Measurements from ENCODE around the gene BIRC5.
"Not testable (repeated sequence)": the region's sequence is repeated elsewhere in the genome, so short reads cannot be mapped to it uniquely, and the experiment has no call there.

Gene BIRC5

DNA sequence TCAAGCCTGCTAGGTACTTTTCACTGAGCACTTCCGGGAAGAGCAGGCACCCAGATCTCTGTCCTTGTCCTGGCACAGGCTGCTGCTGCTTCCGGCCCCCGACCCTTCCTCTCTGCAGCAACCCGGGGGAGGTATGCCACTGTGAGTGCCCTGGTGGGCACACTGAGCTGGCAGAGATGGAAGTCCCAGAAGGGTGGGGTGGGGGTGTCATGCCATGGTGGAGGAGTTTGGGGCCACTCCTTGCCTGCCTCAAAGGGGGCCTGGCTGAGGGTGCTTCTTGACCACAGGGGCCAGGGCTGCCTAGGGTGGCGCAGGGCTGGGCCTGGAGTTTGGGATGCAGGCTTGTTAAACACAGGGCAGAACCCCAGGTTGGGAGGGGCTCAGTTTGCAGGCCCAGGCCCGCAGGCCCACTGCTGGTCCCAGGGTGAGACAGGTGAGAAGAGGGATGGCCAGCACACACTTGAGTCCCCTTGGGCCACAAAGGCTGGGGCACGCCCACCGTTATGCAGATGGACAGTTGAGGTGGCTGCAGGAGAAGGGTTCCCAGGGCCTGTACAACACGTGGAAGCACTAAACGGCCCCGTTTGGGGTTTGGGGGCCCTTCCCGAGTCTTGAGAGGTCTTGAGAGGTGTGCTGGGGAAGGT lies 26.1 kb downstream of the BIRC5 start:
- no peak for DNase-seq (ENCODE audit: low read depth in 2 of 2)

DNA sequence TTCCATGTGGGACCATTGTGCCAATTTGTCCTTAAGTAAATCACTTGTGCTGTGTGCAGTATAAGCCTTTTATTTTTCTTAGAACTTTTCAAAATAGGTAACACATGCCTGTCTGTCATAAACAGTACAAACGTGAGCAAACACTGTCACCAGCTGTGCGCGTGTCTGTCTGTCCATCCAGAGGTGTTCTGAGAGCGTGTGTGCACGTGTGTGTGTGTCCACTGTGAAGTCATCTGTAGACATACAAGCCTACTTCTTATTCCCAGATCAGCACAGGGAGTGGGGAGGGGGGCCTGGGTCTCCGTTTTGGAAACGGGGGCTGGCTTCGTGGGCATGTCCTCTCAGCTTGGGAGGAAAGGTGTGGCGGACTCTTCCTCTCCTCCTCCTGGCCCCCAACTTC lies 26.8 kb downstream of the BIRC5 start:
- DNase-seq (ENCODE audit: low read depth in 2 of 2): no peak

DNA sequence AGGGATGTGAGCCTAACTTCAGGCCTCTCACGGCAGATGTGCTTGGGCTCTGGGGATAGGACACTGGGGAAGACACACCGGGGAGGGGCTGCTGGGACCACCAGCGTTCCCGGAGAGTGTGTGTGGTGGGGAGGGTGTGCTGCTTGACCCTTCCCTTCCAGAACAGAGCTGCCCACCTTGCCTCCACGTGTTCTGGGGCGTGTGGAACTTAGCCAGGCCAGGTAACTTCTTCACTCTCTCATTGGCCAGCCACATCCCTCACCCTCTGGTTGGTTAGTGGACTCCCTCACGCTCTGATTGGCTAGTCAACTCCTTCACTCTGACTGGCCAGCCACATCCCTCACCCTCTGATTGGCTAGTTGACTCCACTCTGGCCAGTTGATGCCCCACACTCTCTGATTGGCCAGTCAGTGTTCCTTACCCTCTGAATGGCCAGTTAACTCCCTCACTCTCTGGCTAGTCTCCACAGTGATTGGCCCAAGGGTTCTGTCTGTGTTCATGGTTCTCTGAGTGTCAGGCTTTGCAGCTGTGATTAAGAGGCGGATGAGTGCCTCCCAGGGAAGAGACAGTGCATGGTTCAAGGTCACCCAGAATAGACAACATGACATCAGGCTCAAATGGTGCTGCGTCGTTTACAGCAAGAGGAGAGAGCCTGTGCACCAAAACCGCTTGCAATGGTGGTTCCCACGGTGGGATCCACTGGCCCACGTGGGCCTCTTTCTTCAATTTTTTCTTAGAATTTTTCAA lies 27.4 kb downstream of the BIRC5 start:
- DNase-seq (ENCODE audit: low read depth in 2 of 2): no peak

DNA sequence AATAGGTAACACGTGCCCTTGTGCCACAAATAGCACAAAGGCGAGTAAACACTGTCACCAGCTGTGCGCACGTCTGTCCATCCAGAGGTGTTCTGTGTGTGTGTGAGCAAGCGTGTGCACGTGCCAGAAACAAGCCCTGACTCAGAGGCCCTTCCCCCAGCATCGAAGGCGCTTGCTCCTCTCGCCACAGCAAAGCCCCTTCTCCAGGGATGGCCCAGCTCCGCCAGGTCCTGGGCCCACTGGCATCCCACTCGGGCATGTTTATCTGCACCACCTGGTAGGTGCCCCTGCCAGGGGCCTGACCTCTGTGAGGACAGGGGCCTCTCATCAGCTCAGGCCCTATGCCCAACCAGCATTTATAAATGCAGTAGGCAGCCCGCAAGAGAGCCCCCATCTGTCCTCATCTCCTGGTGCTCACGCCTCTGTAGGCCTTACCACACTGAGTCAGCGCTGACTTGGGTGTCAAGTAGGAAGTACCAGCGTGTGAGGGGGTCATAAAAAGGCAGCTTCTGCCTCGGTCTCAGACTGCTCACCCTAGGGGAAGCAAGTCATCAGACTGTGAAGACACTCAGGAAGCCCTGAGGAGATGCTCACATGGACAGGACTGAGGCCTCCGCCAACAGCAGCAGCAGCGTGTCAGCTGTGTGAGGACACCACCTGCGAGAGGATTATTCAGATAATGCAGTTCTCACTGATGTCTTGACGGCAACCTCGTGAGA lies 28.1 kb downstream of the BIRC5 start:
- DNase-seq (ENCODE audit: low read depth in 2 of 2): no peak

DNA sequence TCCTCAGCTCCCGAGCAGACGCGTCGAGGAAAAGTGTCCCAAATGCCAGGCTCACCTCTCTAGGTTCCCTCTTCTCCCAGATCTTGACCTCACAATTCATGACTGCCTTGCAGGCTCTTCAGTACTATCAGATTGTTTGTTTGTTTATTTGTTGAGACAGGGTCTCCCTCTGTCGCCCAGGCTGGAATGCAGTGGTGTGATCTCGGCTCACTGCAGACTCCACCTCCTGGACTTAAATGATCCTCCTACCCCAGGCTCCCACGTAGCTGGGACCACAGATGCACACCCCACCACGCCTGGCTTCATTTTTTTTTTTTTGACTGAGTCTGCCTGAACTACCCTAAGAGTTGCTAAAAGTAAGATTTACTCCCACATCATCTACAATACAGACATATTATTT lies 33.3 kb downstream of the BIRC5 start:
- no peak for DNase-seq (ENCODE audit: low read depth in 2 of 2)

DNA sequence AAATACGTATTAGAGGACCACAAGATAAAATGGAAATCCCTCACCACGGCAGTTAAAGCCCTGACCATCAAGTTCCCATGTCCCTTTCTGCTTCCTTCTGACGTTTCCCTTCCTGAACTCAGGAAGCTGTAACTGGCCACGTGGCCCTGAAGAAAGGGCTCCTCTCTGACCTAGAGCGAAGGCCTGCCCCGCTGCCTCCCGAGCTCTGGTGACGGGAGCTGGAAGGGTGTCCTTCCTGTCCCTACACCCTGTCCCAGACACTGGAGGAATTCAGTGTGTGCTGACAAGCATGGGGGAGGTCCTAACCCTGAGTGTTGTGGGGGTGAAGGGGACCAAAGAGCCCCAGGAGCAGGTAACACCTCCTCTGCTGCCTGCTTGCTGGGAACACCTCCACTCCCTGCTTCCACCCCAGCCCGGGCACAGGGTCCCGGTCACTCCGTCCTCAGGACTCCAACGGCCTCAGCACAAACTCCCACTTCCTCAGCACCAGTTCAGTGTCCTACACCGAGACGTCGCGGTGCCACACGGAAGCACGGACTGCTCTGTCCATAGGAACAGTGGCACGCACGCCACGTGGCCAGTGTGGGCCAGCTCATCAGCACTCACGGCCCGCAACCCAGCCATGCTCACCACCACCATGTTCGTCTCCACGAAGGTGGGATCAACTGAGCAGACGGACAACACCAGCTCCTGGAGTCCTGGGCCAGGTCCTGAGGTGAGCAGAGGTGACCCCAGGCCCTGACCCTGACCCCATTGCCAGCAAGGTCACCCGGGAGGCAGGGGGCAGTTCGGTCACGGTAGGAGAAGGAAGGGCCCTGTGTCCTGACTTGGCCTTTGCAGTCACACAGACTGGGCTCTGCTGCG lies 34.2 kb downstream of the BIRC5 start:
- no peak for DNase-seq (ENCODE audit: low read depth in 2 of 2)

DNA sequence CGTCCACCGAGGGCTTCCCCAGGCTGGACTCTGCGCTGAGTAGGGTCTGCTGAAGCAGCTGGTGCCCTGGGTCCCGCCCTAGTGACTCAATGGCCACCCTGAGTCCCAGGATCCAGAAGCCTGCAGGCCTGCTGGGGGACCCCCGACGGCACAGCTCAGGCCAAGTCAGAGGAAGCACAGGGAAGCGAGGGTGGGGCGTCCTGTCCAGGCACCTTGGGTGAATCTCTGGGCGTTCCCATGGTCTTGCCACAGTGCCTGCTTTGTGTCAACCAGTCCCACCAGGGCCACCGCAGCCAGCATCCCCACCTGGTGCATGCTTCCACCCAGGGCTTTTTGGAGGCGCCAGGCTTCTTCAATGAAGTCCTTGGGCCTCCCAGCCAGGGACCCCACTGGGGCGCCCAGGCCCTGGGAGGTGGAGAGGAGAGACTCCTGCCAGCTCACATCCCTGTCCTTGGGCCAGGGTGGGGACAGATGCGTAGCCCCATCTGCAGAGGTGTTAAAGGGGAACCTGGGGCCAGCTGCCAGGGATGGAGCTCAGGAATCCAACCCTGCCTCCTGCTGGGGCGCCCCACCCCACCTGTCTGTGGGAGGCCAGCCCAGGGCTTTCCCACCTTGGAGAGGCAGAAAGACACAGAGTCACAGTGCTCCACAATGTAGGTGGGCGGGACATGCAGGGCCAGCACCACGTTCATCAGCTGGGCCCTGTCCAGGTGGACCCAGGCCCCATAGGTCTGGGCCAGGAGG lies 35.2 kb downstream of the BIRC5 start:
- no peak for DNase-seq (ENCODE audit: low read depth in 2 of 2)

DNA sequence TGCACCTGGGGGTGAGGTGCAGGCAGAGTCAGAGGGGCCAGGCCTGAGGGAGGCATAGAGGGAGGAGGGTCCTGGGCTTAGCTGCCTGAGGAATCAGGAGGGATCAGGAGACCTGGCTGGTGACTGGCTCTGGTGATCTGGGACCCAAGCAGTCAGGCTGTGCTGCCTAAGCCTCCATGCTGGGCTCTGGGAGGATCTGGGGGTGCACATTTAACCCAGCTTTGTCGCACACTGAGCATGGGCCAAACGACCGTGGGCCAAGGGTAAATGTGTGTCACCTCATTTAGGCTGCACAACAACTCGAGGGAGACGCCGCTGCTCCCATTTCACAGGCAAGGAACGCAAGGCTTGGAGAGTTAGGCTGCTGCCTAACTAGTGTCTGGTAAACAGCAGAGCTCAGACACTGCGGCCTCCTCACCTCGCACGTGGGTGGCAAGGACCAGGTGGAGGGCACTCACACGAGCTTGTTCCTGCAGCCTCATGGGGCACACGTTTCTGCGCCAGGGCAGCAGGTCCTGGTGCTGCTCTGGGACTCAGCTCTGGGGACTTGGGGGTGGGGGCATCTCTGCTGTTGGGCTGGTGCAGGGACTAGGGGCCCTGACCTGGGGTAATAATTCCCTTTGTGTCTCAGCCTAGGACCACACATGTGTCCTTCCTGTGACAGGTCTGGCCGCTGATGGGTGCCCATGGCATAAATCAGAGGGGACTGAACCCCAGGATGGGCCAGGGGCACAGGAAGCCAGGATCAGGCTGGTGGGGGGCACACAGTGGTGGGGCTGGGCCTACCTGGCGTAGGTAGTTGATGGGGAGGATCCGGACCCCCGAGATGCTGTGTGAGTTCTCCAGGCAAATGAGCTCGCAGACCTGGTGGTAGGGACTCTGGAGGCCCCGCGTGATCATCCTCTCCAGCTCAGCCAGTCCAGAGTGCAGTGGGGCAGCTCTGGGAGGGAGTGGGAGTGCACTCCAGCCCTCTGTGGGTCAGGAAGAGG lies 36.1 kb downstream of the BIRC5 start:
- no peak for DNase-seq (ENCODE audit: low read depth in 2 of 2)

DNA sequence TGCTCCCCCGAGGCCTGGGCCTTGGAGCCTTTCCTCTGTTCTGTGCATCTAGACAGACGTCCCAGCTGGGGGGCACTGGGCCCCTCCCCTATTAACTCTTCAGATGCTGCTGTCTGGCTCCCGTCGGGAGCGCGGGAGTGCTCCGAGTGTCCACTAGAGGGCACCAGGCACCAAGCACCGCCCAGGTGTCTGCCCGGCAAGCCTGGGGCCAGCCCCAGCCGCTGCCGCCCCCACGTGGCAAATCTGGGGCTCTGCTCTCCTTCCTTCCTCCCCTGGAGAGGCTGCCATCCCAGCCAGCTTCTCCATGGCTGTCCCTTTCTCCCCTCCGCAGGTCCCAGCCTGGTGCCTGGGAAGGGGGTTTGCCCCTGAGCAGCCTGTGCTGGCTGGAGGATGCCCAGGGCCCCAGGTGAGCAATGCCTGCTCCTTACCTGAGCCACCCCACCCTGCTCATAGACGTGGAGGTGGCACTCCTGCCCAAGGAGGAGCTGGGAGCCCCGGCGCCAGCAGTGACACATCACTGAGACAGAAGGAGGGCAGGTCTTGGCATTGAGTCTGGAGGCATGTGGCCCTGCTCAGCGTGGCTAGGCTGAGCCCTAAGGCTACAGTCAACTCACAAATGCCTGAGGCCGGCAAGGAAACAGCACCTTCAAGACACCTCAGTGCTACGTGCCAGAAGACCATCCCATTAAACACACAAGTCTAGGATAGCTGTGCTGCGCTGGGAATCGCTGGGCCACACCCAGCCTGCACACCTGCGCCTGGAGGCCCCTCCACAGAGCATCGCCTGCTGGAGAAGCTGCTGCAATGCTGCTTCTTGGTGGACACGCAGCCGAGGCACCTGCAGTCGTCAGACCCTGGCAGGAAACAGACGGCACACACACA lies 37.1 kb downstream of the BIRC5 start:
- peak; percentile 82 to 86 for DNase-seq (ENCODE audit: low read depth in 2 of 2)

DNA sequence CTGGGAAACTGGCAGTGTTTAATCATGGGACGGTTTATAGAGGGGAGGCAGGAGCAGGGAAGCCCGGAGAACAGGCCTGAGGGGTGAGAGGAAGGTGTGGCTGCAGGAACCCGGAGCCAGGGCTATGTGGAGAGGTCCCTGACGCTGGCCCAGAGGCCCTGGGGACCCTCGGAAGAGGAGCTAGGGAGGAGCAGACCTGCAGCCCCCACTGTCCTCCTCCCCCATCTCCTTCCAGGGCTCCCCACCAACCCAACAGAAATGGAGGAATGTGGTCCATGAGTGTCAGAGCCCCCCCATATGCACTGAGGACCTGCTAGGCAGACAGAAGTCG lies 37.7 kb downstream of the BIRC5 start:
- DNase-seq (ENCODE audit: low read depth in 2 of 2): no peak

DNA sequence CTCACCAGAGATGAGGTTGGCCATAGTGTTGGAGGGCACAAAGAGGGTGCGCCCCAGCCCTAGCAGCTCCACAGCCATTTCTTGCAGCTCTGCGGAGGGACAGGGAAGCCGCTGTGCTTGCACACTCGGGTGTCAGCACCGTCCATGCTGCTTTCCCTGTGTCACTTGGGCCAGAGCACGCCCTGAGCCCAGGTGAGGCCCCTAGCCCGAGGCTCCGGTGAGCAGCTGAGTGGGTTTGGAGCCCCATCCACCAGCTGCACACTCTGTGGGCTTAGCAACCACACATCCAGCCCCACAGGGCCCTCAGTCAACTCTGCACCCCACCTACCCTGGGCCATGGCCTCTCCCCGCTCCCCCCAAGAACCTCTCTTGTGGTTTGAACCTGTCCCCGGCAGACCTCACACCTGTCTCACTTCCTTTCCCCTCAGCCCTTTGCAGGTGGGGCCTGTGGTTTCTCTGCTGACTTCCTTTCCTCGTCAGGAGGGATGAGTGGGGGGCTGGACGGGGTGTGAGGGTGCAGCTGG lies 38.1 kb downstream of the BIRC5 start:
- no peak for DNase-seq (ENCODE audit: low read depth in 2 of 2)

DNA sequence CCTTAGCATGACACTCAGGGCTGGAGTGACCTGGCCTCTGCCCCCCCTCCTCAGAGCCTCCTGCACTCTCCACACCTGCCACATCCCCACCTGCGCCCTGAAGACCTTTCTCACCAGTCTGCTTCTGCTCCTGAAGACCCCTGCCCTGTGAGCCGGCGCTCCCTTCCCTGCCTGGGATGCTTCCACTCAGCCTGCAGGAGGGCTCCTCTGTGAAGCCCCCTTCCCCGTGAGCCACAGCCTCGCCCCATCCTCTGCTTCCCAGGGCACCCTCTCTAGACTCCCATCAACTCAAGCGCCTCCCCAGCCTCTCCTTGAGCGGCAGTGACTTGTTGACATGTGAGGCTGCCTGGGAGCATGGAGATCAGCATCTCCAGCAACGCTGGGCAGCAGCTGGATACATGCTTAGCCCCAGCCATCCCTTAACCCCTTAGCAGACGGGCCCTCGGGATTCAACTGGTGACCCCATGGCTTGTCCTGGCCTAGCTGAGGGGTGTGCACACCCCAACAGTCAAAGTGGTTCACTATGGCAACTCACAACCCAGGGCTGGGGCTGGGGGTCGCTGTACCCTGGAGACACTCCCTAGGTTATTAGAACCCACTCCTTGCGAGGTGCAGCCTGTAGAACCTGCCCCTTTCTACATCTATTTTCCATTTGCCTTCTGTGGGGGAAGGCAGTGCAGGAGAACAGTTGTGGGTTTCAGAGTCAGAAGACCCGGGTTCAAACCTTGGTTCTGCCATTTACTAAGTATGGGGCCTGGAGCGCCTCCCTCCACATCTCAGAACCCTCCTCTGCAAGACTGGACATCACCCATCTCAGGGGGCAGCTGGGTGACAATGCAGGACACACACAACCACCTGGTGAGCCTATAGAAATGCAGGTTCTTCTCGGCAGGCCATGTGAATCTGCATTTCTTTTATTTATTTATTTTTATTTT lies 38.9 kb downstream of the BIRC5 start:
- no peak for DNase-seq (ENCODE audit: low read depth in 2 of 2)

DNA sequence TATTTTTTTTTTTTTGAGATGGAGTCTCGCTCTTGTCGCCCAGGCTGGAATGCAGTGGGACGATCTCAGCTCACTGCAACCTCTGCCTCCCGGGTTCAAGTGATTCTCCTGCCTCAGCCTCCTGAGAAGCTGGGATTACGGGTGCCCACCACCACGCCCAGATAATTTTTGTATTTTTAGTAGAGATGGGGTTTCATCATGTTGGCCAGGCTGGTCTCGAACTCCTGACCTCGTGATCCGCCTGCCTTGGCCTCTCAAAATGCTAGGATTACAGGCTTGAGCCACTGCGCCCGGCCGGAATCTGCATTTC lies 39.5 kb downstream of the BIRC5 start:
- not testable (repeated sequence) for DNase-seq (ENCODE audit: low read depth in 2 of 2)

DNA sequence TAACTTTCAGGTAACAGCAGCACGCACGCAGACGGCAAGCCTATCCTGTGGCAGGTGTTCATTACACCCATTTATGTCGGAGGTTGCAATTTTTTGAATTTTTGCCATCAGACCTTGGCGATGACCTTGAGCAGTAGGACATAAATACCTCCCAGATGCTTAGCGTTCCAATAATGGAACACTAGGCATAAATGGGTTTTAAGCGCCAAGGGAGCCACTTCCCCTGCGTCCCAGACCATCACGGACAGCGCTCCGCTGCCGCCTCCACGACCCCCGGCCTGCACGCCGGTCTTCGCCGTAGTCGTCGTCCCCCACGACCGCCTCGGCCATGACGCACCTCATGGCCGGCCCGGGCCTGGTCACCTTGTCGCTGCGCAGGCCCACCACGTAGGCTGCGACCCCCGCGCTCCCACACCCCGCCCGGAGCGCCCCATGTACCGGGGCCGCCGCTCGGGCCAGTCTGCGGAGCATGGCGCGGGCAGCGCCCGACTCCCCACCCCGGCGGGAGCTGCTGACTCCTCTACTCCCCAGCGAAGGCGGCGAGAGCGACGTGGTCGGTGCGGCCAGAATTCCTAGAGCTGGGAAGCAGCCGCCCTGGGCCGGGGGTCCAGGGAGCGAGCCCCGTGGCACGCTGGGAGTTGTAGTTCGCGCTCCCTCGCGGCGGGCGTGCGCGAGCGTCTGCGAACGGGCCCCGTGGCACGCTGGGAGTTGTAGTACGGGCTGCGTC lies 40.1 kb downstream of the BIRC5 start:
- peak; percentile 74 to 75 for DNase-seq (ENCODE audit: low read depth in 2 of 2)

DNA sequence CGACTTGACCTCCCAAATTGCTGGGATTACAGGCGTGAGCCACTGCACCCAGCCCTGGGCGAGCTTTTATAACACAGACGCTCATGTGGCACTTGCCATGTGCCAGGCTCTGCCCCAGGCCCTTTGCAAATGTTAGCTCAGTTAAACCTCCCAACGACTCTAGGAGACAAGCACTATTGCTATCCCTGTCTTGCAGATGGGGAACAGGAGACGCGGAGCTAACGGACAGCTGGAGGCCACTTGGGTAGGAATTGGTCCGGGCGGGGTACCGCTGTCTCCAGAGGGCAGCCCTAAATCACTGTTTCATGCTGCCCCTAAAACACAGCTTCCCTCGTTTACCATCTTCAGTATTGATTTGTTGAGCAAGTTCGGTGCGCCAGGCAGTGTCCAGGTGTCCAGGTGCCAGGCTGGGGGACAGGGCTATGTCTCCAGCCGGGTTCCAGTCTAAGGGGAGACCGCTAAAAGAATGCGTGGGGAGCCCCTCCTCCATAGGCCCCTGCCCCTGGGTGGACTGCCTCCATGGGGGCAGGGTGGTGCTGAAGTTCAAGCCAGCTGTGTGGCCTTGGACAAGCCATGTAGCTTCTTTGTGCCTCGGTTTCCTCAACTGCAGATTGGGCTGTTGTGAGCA lies 41.1 kb downstream of the BIRC5 start:
- DNase-seq (ENCODE audit: low read depth in 2 of 2): no peak

DNA sequence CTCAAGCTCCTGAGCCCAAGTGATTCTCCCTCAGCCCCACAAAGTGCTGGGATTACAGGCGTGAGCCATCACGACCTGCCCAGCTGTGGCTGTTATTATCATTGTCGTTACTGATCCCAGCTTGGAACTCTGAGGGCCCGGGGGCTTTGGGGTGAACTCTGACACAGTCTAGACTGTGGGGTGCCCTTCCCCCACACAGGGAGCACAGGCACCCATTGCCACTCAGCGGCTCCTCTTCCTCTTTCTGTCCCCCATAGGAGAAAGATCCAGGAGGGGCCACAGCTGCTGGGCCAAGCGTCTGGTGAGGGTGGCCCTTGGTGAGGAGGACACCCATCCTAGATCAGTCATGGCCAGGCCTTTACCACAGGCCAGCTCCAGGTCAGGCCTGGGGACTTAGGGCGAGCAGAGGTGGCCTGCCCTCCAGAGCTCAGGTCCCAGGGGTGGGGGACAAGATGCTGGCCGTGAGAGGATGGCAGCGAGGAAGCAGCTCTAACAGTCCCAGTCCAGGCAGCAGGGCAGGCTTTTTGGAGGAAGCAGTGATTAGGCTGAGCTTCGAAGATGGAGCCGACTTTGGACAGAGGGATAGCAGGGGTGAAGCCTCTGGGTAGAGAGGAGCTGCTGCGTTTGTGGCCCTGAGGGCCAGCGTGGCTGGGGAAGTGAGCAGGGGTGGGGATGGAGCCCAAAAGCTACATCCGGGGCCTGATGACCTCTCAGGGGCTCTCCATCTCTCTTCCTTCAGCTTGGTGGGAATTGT lies 42.1 kb downstream of the BIRC5 start:
- DNase-seq (ENCODE audit: low read depth in 2 of 2): no peak
